GM21576 (cell line): ENCODE data around the gene MORN1.

ENCODE experiments used
- ATAC-seq: cut with Tn5 transposase; IDR thresholded peaks from one replicate; pipeline ENCODE4 v1.9.1; 2021; ENCODE audit warnings: mild to moderate bottlenecking, moderate library complexity; ENCODE audit not compliant: unreplicated experiment

The MORN1 gene

DNA sequence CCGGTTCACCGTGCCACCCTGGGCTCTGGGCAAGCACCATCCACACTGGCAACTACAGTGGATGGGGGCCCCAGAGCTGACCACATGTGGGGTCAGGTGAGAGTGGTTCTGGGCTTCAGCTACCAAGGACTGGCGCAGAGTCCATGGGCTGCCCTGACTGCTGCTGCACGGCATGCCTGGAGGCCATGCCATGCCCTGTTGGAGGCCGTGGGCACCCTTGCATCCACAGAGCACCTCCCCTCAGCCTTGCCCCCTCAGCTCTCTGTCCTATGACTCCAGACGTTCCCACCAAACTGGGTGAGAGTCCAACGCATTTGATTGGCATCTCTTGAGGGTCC is 15.5 kb downstream of the MORN1 start:
- ATAC-seq, result no peak

DNA sequence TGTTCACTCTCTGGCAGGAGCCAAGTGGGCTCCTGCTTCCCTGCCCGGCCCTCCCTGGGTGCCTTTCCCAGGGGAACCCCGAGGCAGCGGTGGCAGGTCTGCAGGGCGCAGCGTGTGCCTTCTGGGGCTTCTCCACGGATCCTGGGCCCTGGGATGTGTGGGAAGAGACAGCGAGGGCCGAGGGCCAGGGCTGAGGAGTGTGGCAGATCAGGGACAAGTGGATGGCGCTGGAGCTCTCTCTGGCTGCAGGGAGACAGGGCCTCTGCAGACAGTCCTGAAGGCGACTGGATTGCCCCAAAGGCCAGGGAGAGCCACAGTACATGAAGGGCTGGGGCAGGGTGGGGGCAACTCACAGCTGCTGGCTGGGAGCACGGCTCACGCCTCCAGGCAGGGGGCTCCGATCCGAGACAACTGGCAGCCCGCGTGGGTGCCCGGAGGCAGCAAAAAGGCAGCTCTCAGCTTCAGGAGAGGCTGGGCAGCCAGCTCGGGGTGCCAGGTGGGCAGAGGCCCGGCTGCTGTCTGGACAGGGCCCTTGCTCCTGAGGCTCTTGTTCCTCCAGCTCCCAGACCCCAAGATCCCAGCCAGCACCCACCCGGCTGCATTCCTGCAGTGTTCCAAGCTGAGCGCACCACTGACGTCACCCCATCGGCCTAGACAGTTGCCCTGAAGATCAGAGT is 16.0 kb downstream of the MORN1 start:
- no peak for ATAC-seq

DNA sequence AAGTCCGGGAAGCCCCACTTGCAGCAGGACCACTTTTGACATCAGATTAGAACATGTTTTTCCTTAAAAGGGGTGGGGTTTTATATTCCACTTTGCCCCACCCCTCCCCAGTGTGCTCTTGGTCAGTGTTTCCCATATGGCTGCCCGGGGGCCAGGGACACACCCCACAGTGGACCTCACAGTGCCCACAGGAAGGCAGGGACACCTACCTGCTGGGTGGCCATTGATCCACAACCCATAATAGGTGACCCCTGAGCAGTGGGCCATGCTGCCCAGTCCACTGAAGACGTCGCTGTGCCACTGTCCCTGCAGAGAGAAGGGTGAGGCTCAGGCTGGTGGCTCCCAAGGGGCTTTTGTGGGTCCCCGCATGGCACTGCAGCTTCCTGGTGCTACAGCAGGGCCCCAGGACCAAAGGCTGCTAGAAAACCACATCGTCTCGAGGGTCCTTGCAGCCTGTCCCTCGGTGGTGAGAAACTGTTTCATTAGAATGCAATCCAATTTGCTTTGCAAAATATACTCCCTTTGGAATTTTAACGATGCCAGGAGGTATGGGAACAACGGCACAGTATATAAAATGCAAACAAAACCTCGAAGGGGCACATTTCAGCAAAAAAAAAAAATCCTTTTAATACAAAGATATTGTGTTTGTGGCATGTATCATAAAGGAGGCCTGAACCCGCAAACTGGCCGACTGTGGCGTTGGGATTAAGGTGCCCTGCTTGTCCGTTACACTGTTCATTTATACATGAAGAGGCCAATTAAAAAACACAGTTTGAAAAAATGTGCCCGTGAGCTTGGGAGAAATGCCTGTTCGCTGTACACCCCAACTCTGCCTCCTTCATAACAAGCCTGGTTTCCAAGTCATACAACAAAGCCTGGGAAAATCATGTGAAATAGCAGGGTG is 16.9 kb downstream of the MORN1 start:
- ATAC-seq, result no peak

DNA sequence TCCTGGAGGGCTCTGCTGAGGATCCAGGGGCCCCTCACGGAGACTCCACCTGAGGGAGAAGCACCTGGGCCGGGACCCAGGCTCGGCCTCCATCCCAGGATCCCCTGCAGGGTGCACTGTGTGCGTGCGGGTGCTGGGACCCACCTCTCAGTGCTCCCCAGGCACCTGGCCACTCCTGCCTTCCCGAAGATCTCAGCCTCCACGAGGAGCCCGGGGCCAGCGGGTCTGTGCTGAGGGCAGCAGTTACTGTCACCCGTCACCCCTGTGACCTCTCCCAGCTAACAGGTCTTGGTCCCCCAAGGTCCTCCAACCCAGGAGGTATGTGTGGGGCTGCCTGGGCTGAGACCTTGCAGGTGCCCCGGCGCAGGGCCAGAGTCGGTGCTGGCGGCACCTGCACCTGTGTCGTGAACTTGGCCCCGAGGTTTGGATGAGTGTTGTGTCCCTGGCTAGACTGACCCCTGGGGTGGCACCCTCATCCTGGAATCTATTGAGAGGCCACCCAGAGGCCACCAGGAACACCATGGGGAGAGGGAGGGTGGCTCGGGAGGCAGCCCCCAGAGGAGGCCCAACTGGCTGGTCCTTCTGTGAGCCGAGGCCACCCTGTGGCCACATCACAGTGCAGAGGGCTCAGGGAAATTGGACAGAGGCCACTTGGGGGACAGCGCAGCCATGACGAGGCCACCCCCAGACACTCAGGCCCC is 17.7 kb downstream of the MORN1 start:
- no peak for ATAC-seq

DNA sequence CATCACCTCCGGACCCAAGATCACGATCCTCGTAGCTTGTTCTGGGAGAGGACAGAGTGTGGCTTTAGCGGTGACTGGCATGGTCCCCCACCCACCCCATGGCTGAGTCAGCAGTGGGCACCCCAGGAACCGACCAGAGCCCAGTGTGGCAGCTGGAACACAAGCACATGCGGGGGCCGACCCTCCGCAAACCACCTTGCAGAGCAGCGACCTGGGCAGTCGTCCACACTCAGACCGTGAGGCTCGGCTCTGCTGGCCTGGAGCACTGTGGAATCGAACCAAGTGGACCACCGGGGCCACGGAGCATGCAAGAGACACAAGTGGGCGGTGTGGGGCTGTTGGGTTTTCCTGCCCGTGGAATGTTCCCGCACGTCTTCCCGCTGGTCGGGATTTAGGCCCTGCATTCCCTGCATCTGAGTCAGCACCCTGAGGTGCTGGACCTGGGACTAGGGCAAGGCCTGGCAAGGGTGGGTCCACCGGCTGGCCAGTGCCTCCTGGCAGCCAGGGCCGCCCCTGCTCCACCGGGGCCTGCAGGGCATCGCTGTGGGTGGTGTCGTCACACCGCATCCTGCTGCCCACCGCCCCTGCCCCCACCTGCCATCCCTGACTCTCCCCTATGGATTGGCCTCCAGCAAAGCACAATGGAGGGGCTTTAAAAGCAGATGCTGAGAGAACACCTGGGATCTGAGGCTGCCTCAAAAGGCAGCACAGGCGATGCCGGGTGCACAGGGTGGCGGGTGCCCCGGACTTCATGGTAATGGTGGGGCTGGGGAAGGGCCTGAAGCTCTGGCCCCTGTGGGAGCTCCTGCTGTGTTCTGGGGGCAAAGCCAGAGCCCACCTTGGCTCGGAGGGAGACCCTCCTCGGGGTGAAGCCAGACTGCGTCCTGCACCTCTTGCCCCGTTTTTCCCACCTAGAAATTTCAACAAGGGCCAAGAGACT is 18.5 kb downstream of the MORN1 start:
- no peak for ATAC-seq

DNA sequence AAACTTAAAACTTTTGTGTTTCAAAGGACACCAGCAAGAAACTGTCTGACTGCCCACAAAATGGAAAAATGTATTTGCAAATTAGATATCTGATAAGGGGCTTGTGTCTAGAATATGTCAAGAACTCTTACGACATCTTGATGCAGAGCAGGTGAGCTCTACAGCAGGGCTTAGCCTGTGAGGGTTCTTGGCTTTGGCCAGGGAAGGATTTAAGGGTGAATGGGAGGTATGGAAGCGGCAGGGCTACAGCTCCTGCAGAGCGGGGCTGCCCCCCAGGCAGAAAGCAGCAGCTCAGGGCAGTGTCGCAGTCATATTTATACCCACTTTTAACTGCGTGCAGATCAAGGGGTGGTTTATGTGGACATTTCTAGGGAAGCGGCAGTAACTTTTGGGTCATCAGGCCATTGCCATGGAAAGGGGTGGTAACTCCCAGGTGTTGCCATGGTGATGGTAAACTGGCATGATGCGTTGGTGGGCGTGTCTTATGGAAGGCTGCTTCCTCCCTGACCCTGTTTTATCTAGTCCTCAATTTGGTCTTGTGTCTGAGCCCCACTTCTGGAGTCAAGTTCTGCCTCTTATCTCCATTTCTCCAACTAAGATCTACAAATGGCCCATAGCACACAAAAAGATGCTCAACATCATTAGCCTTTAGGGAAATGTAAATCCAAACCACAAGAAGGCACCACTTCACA is 23.2 kb downstream of the MORN1 start:
- no peak for ATAC-seq

DNA sequence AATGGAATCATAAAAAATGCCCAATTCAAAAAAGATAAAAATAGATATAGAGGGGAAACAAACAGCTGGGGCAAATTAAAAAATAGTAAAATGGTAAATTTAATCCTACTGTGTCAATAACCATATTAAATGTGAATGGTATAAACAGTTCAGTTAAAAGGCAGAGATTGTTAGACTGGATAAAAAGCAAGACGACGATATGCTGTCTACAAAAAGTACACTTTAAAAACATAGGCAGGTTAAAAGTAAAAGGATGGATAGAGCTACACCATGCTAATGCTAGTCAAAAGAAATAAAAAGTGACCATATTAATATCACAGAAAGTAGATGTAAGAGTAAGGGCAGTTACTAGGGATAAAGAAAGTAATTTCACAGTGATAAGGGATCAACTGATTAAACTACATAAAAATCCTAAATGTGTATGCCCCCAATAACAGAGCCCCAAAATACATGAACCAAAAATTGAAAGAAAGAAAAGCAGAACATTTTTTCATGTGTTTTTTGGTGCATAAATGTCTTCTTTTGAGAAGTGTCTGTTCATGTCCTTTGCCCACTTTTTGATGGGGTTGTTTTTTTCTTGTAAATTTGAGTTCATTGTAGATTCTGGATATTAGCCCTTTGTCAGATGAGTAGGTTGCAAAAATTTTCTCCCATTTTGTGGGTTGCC is 27.4 kb downstream of the MORN1 start:
- no peak for ATAC-seq

DNA sequence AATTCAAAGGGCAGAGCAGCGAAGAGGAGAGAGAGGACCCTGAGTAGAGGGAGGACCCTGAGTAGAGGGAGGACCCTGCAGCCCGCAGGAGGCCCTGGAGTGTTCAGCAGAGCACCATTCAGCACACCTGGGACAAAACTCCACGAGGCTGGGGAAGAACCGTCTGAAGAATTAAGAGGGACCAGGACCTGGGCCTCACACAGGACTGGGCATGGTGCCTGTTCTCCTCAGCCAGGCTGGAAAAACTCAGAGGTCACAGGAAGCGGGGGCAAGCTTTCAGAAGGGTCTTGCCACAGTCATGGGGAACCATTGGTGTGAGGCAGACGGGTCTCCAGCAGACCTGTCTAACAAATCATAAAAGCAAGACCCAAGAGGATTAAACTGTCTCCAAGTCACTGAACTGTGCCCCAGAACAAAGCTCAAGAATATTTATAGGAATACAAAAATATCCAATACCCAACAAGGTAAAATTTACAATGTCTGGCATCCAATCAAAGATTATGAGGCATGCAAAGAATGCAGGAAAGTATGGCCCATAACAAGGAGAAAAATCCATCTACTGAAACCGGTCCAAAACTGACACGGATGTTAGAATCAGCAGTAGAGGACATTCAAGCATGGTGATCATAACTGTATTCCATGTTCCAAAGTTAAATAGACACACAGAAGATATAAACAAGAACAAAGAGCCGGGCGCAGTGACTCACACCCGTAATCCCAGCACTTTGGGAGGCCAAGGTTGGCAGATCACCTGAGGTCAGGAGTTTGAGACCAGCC is 30.6 kb downstream of the MORN1 start:
- no peak for ATAC-seq

DNA sequence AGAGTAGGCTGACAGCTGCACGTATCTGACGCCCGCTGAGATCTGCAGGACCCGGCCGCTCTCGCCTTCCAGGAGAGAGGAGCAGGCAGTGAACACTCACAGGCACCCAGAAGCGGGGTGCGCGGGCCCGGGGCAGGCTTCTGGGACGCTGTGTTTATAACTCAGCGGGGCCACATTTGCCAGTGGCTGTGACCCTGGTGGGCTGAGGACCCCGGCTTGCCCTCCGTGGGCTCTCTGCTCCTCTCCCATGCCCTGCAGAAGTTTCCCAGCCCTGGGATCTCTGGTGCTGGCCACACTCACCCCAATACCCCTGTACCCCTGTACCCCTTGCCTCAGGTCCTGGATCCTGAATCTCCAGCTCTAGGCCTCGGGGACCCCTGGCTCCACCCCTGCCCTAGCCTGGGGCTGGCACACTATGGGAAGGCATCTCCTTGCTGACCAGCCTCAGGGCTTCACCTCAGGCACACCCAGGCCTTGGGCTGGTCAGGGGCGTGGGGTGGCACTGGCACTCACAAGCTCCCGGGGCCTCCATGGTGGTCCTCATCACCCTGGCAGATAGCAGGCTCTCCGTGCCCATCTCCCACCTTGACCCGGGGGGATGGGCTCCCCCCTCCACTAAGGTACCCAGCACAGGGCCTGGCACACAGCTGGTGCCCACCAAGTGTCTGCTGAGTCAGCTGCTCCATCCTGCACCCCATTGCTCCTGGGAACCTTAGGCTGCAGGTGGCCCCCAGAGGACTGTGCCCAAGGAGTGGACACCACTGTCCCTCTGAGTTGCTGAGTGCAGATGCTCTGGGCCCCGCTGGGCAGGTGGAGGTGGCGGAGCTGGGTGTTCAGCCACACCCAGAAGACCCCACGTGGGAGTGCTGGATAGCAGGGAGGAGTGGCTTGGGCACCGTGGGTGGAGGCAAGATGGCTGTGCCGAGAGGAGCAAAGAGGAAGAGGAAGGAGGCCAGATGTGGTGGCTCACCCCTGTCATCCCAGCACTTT is 32.4 kb downstream of the MORN1 start:
- ATAC-seq, result no peak

DNA sequence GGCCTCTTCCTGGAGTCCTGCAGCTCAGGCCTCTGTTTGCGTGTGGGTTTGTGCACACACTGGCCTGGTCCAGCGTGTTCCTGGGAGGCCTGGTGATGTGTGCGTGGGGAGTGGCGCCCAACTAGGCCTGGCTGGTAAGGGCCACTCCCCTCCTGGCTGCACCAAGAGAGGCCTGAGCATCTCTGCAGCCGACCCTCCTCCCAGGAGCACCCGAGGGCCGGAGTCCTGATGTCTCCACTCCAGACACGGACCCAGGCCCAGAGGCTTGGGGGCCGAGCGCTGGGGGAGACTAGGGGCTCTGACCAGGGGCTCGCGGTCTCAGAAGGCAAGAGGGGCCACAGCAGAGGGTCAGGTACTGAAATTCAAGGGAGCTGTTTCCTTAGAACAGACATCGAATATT is 33.3 kb downstream of the MORN1 start:
- ATAC-seq, result no peak

DNA sequence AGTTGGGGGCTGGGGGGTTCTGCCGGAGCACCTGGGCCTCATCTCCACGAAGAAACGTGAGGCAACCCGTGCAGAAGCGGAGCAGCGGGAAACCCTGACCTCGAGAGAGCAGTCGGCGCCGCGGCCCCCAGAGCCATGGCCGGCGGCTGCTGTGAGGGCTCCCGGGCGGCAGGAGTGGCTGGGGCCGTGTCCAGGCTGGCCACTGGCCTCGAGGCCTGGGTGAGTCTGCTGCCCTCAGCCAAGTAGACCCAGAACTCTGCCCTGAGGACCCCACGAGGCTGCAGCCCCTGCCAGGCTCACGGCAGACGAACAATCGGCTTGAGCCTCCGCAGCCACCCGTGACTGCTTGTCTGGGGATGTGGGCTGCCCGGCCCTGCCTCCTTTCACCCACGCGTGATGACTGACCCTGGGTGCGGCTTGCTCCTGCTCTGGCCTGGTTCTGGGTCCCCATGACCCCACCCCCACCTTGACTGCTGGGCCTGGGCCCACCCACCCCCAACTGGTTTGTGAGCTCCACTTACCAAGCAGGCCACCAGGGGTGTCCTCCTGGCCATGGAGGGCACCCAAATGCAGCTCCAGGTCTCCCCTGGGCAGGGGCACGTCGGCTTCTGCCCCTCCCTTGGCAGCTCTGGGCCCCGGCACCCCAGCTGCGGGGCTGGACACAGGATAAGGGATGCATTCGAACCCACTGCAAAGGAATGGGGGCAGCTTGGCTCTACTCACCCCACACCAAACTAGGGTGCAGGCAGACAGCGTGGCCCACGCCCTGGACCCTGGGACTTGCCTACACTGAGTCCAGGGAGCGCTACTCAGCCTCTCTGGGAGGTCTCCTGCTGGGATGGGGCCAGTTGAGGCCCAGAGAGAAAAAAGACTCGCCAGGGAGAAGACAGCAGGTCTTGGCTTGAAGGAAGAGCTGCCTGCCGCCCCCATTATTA is 34.2 kb downstream of the MORN1 start:
- ATAC-seq, result no peak

DNA sequence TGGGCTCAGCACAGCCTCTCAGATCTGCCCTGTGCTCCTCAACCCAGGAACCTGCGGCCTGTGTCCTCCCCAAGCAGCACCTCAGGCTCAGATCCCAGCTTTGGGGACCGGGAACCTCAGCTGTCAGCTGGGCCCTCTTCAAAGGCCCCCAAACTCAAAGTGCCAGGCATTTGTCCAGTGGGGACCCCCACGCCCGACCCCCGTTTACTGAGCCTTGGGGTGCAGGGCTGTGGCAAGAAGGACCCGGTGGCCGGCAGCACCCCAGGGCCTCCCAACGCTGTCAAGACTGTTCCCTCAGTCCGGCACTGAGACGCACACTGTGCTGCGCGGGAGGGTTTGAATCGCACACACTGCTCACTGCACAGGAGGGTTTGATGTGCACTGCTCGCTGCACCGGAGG is 35.0 kb downstream of the MORN1 start:
- no peak for ATAC-seq

DNA sequence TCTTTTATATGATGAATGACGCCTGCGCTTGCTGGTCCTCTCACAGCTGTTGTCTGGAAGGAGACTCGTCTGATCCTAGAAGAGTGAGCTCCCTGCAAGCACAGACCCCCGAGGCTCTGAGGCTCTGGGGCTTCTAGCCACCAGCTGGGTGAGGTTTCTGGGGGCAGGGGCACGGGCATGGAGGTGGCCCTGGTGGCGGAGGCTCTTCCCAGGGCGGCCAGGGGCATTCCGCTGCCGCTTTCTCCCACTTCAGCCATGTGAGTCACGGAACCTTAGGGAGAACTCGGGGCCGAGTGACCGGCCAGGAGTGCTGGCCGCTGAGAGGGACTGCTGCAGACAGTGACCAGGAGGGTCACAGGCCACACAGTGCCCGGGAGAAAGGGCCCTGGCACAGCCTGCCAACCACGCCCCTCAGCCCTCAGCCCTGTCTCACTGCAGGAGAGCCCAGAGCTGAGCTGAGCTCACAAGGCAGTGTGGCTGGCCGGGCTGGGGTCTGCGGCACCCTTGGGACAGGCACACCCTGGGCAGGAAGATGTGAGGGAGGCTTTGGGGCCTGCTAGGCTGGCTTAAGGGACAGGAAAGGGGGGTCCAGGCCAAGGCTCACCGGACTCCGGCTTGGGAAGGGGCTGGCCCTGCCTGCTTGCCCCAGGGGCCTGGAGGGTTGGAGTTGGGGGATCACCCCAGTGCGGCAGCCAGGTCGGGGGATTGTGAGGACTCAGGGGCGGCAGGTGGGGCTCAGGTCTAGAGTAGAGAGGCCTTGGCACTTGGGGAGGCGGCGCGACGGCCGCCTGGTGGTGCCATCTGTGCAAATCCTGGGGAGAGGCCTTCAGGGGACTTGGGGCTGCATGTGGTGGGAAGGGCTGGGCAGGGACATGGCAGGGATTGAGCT is 35.7 kb downstream of the MORN1 start:
- ATAC-seq, result no peak

DNA sequence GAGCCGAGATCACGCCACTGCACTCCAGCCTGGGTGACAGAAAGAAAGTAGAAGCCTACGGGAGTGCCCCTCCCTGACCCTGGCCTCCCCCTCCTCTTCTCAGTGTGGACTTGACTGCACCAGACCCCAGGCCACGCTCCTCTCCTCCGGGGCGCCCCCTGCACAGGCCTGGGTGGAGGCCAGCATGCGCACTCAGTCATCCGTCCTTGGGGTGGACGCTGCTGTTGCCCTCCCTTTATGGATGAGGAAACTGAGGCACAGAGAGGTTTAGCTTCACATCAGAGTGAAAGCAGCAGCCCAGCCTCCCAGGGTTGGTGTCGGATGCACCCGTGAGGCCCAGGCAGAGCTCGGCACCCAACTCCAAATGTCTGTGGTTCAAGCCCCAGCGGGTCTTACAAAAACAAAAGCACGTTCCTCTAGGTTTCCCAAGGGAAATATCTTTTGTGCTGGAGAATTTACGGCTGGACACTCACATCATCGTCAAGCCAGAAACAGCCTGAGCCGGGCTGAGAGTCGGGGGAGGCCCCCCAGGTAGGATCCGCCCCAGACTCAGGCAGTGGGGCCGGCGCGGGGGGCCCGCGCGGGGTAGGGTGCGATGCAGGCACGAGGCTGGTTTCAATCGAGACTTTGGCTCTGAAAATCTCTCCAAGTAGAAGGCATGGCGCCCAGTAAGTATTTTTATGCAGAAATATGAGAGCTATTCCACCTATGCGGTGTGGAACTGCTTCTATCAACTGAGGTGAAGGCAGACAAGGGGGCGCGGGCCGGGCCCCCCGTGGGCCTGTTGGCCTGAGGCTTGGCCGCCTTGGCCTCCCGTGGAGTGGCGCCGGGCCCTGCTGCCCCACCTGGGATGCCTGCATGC is 36.6 kb downstream of the MORN1 start:
- ATAC-seq, result no peak
